ENCODE results near the gene BFSP1.

GRCh38 chr20:17452441-17452840 lies 78.7 kb downstream of the BFSP1 start:
- TF ChIP-seq EZH2phosphoT487 (IDR thresholded peaks at IDR 0.05; ENCODE audit: borderline replicate concordance, low read depth): no peak
- TF ChIP-seq, protein P1, sequence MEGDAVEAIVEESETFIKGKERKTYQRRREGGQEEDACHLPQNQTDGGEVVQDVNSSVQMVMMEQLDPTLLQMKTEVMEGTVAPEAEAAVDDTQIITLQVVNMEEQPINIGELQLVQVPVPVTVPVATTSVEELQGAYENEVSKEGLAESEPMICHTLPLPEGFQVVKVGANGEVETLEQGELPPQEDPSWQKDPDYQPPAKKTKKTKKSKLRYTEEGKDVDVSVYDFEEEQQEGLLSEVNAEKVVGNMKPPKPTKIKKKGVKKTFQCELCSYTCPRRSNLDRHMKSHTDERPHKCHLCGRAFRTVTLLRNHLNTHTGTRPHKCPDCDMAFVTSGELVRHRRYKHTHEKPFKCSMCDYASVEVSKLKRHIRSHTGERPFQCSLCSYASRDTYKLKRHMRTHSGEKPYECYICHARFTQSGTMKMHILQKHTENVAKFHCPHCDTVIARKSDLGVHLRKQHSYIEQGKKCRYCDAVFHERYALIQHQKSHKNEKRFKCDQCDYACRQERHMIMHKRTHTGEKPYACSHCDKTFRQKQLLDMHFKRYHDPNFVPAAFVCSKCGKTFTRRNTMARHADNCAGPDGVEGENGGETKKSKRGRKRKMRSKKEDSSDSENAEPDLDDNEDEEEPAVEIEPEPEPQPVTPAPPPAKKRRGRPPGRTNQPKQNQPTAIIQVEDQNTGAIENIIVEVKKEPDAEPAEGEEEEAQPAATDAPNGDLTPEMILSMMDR (IDR thresholded peaks at IDR 0.05): no peak
- no peak for TF ChIP-seq FOXM1 (IDR thresholded peaks at IDR 0.05; ENCODE audit: low read depth)
- no peak for TF ChIP-seq RFX5 (IDR thresholded peaks at IDR 0.05; ENCODE audit: low read length)
- no peak for TF ChIP-seq RXRA (IDR thresholded peaks at IDR 0.05; ENCODE audit: borderline replicate concordance, low read depth)
- no peak for TF ChIP-seq GABPA (IDR thresholded peaks at IDR 0.05; ENCODE audit: low read depth)
- TF ChIP-seq RAD21 (IDR thresholded peaks at IDR 0.05; ENCODE audit: low read length): no peak
- no peak for TF ChIP-seq TAF1 (IDR thresholded peaks at IDR 0.05; ENCODE audit: borderline replicate concordance, low read depth, low read length)
- TF ChIP-seq POLR2AphosphoS5 (IDR thresholded peaks at IDR 0.05; ENCODE audit: low read depth, low read length): no peak
- TF ChIP-seq SIN3A (IDR thresholded peaks at IDR 0.05; ENCODE audit: borderline replicate concordance, low read depth, low read length): no peak
- no peak for TF ChIP-seq SMC3 (IDR thresholded peaks at IDR 0.05; ENCODE audit: low read depth, low read length)

All from SK-N-SH (cell line).